Caco-2 (cell line): Measurements from ENCODE around the gene CHERP. TPM values are rescaled to one million over a fixed set of nuclear protein-coding genes. Genes with fewer than 3 reads are reported as not detected.

Experiments used
- BruUV-seq: library from RNA; stranded (reverse); fragments of 400-500 nt; replicated peaks from 2 replicates; lab custom pipeline; 2021; lab: Mats Ljungman, UMichigan
- CTCF ChIA-PET: fragments of 300-600 bp; sonication (Branson Sonifier 250); formaldehyde crosslinking; loops from one replicate; lab custom pipeline; 2022; ENCODE audit warnings: antibody characterized with exemption; lab: Charles Lee
- POLR2A ChIA-PET: fragments of 300-600 bp; sonication (Branson Sonifier 250); formaldehyde crosslinking; loops from one replicate; lab custom pipeline; 2022; ENCODE audit warnings: antibody characterized with exemption; lab: Charles Lee
- DNase-seq, 2 experiments: peaks; one replicate each; pipeline versions ENCODE4 v3.0.0 to v3.0.0-alpha.2; 2020 to 2022
- H3K27me3 ChIP-seq: replicated peaks from 2 replicates; pipeline ENCODE4 v1.6.0; 2011; ENCODE audit warnings: low read length; ENCODE audit not compliant: control insufficient read depth, insufficient read depth
- H3K36me3 ChIP-seq: 2 replicates; pipeline ENCODE4 v1.5.1; 2011; ENCODE audit warnings: low read length; ENCODE audit not compliant: control insufficient read depth, insufficient read depth
- H3K4me1 ChIP-seq: fragments of 250-450 bp; sonication (Bioruptor Pico); 2 replicates; pipeline ENCODE4 v1.5.1; 2020; ENCODE audit warnings: mild to moderate bottlenecking
- H3K4me3 ChIP-seq: 2 replicates; pipeline ENCODE4 v1.5.1; 2011; ENCODE audit warnings: low read depth, mild to moderate bottlenecking, control low read depth, low read length
- H3K9me3 ChIP-seq: fragments of 250-450 bp; sonication (Bioruptor Pico); 2 replicates; pipeline ENCODE4 v1.5.1; 2020; ENCODE audit warnings: mild to moderate bottlenecking, moderate library complexity
- H3K27ac Mint-ChIP-seq: one replicate; pipeline ENCODE4 v1.8.0; 2022; ENCODE audit warnings: mixed read lengths; ENCODE audit not compliant: unreplicated experiment
- H3K27me3 Mint-ChIP-seq: one replicate; pipeline ENCODE4 v1.8.0; 2022; ENCODE audit warnings: mixed read lengths; ENCODE audit not compliant: insufficient read depth, unreplicated experiment
- H3K36me3 Mint-ChIP-seq: one replicate; pipeline ENCODE4 v1.8.0; 2022; ENCODE audit warnings: mild to moderate bottlenecking, mixed read lengths; ENCODE audit not compliant: insufficient read depth, unreplicated experiment
- H3K4me1 Mint-ChIP-seq: one replicate; pipeline ENCODE4 v1.8.0; 2022; ENCODE audit warnings: low read depth, mixed read lengths; ENCODE audit not compliant: unreplicated experiment
- H3K4me3 Mint-ChIP-seq: one replicate; pipeline ENCODE4 v1.8.0; 2022; ENCODE audit warnings: mild to moderate bottlenecking, moderate library complexity, mixed read lengths; ENCODE audit not compliant: unreplicated experiment
- H3K9me3 Mint-ChIP-seq: one replicate; pipeline ENCODE4 v1.8.0; 2022; ENCODE audit warnings: mixed read lengths; ENCODE audit not compliant: unreplicated experiment
- intact Hi-C: fragments of 100-400 bp; cut with micrococcal nuclease; formaldehyde crosslinking; loops from one replicate; pipeline ENCODE4 v1.10.0; 2022; ENCODE audit not compliant: unreplicated experiment
- total RNA-seq: library from RNA; stranded (reverse); gene quantifications from 2 replicates; pipeline ENCODE4 v1.2.3, GENCODE V29; 2022
- TF ChIP-seq, protein P1 (sequence below), 2 experiments: fragments of 200-600 bp in 1 of 2; IDR thresholded peaks; 1 replicate in 1 of 2; 2 replicates in 1 of 2; pipeline versions ENCODE4 v1.5.1 to v1.8.0; 2011 to 2022; ENCODE audit warnings: antibody characterized with exemption in 1 of 2, control low read depth in 1 of 2, inconsistent platforms in 1 of 2, low read depth in 1 of 2, low read length in 1 of 2, mild to moderate bottlenecking in 1 of 2, moderate library complexity in 1 of 2; ENCODE audit not compliant: insufficient read depth in 1 of 2, severe bottlenecking in 1 of 2, unreplicated experiment in 1 of 2

Gene CHERP
- total RNA-seq, 1 experiment from 2014 or later, result 66.1 TPM

DNA sequence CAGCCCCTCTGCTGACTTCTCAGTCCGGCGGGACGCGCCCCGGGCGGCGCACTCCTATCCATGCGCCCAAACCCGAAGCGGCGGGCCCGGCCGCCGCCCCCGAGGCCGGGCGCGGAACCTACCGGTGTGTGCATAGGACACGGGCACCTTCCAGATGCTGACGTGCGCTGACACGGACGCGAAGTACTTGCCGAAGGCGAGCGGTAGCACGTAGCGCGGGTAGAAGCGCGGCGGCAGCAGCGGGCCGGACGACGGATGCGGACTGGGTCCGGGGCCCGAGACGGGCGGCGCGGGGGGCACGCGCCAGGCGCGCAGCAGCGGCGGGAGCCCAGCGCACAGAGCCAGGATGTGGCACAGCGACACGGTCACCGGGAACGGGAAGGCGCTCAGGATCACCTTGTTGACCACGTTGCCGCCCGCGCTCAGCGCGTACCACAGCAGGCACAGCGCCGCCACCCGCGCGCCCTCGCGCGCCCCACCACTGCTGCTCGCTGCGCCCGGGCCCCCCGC is 29.6 kb upstream of the CHERP start:
- Mint-ChIP-seq H3K27ac (peak overlapping the region; percentile 97), H3K36me3 (peaks cover 75% of the 10 kb centered on the region), H3K9me3 (no peaks in the 10 kb centered on the region), H3K4me1 (peaks cover 6% of the 10 kb centered on the region), H3K4me3 (peak overlapping the region; percentile 89), H3K27me3 (no peaks in the 10 kb centered on the region)
- H3K27me3 ChIP-seq, result no peaks in the 10 kb centered on the region
- H3K36me3 ChIP-seq, result peaks cover 6% of the 10 kb centered on the region; the same call in 1 of the 2 replicates
- TF ChIP-seq, protein P1, sequence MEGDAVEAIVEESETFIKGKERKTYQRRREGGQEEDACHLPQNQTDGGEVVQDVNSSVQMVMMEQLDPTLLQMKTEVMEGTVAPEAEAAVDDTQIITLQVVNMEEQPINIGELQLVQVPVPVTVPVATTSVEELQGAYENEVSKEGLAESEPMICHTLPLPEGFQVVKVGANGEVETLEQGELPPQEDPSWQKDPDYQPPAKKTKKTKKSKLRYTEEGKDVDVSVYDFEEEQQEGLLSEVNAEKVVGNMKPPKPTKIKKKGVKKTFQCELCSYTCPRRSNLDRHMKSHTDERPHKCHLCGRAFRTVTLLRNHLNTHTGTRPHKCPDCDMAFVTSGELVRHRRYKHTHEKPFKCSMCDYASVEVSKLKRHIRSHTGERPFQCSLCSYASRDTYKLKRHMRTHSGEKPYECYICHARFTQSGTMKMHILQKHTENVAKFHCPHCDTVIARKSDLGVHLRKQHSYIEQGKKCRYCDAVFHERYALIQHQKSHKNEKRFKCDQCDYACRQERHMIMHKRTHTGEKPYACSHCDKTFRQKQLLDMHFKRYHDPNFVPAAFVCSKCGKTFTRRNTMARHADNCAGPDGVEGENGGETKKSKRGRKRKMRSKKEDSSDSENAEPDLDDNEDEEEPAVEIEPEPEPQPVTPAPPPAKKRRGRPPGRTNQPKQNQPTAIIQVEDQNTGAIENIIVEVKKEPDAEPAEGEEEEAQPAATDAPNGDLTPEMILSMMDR (IDR thresholded peaks at IDR 0.05; ENCODE audit: insufficient read depth in 1 of 2, low read depth in 1 of 2, low read length in 1 of 2, severe bottlenecking in 1 of 2, unreplicated experiment in 1 of 2), result no peak
- peak overlapping the region; percentile 67 for H3K4me3 ChIP-seq
- CTCF ChIA-PET, result no interaction called here
- no peak for DNase-seq
- BruUV-seq, result no TSS peak
- intact Hi-C loops, result loop anchor here (2.0 kb wide), 1 partner anchor 57 kb away; the partner anchor contains the start of gene MED26
- H3K4me1 ChIP-seq, result peaks cover 13% of the 10 kb centered on the region
- no peaks in the 10 kb centered on the region for H3K9me3 ChIP-seq
- POLR2A ChIA-PET, result interaction anchor here (0.6 to 2.5 kb wide), 4 partner anchors 47 to 88 kb away, joined by 3 to 9 read pairs (median 4); partner anchors contain the start of genes C19orf44, CALR3, MED26 and SMIM7

DNA sequence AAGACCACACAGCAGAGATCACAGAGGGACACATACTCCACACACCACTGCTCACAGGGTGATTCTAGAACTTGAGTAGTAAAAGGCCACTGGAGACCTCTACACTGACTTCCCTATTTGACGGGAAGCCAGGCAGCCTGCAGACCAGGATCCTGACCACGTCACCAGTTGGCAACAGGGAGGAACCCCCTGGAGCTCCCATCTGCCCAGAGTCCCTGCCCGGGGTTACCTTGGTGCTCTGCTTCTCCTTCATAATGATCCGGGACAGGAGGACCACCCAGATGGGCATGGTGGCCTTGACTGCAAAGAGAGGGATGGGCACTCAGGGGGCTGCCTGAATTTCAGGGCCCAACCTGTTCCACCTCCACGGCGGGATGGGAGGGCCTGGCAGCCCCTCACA is 29.0 kb upstream of the CHERP start:
- H3K9me3 Mint-ChIP-seq, result no peaks in the 10 kb centered on the region
- H3K36me3 Mint-ChIP-seq, result peaks cover 75% of the 10 kb centered on the region
- peak overlapping the region; percentile 67 for H3K4me3 ChIP-seq
- peaks cover 6% of the 10 kb centered on the region for H3K36me3 ChIP-seq
- H3K4me1 ChIP-seq, result peaks cover 13% of the 10 kb centered on the region
- BruUV-seq, result no TSS peak
- TF ChIP-seq, protein P1 (IDR thresholded peaks at IDR 0.05; ENCODE audit: insufficient read depth in 1 of 2, low read depth in 1 of 2, low read length in 1 of 2, severe bottlenecking in 1 of 2, unreplicated experiment in 1 of 2), result no peak
- POLR2A ChIA-PET, result no interaction called here
- no peaks in the 10 kb centered on the region for H3K9me3 ChIP-seq
- DNase-seq, result no peak
- H3K27ac Mint-ChIP-seq, result peak overlapping the region; percentile 97
- peaks cover 6% of the 10 kb centered on the region for H3K4me1 Mint-ChIP-seq
- no peaks in the 10 kb centered on the region for H3K27me3 ChIP-seq
- CTCF ChIA-PET, result no interaction called here
- H3K4me3 Mint-ChIP-seq, result peak overlapping the region; percentile 89
- intact Hi-C loops, result no loop called here
- no peaks in the 10 kb centered on the region for H3K27me3 Mint-ChIP-seq

DNA sequence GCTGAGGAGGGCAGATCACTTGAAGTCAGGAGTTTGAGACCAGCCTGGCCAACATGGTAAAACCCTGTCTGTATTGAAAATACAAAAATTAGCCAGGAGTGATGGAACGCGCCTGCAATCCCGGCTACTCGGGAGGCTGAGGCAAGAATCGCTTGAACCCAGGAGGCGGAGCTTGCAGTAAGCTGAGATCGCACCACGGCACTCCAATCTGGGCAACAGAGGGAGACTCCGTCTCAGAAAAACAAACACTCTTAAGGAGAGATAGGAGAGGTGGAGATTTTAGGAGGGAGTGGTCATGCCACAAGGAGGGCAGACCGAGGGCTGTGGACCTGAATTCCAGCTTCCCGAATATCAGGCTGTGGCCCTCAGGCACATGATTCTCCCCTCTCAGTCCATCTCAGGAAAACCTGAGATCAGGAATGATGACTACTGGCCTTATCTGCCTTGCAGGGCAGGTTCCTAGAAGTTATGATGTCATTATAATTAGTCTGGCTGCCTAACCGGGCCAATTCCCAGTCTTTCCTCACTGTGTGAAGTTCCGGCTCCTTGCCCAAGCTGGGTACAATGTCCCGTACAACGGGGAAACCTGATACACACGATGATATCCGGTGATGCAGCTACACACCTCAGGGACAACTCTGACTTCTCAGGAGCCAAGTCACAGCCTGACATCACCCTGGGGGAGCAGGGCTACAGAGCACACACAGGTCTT is 27.5 kb upstream of the CHERP start:
- DNase-seq, result no peak
- no peaks in the 10 kb centered on the region for H3K27me3 Mint-ChIP-seq
- ChIA-PET CTCF (no interaction called here), POLR2A (no interaction called here)
- Histone ChIP-seq H3K27me3 (no peaks in the 10 kb centered on the region), H3K4me1 (peaks cover 17% of the 10 kb centered on the region), H3K36me3 (peaks cover 5% of the 10 kb centered on the region), H3K4me3 (no peak overlapping the region), H3K9me3 (no peaks in the 10 kb centered on the region)
- TF ChIP-seq, protein P1 (IDR thresholded peaks at IDR 0.05; ENCODE audit: insufficient read depth in 1 of 2, low read depth in 1 of 2, low read length in 1 of 2, severe bottlenecking in 1 of 2, unreplicated experiment in 1 of 2), result no peak
- intact Hi-C loops, result no loop called here
- peaks cover 11% of the 10 kb centered on the region for H3K4me1 Mint-ChIP-seq
- peaks cover 72% of the 10 kb centered on the region for H3K36me3 Mint-ChIP-seq
- H3K4me3 Mint-ChIP-seq, result no peak overlapping the region
- peak overlapping the region; percentile 98 for H3K27ac Mint-ChIP-seq
- no peaks in the 10 kb centered on the region for H3K9me3 Mint-ChIP-seq
- BruUV-seq, result no TSS peak
